Gastrocnemius medialis (tissue), 4 donors: Measurements from ENCODE around the gene UQCRH. TPM values are rescaled to one million over a fixed set of nuclear protein-coding genes. Genes with fewer than 3 reads are reported as not detected.
"Not testable (repeated sequence)": the region's sequence is repeated elsewhere in the genome, so short reads cannot be mapped to it uniquely, and the experiment has no call there.

Experiments used
- ATAC-seq, 2 donors: fragments of 150-250 bp; one replicate each; pipeline ENCODE4 v1.9.1; 2016
- DNase-seq, 2 donors: peaks; one replicate each; pipeline ENCODE4 v3.0.0-alpha.2; 2019
- H3K27ac ChIP-seq, 4 donors: fragments of 200-600 bp; sonication (generic); 1 replicate in 1 of 4; 2 replicates in 3 of 4; pipeline ENCODE4 v1.5.1; 2016 to 2018; ENCODE audit warnings: mild to moderate bottlenecking in 2 of 4, moderate library complexity in 1 of 4
- H3K27me3 ChIP-seq, 3 donors: fragments of 200-600 bp; sonication (generic) in 2 of 3; 1 replicate in 1 of 3; 2 replicates in 2 of 3; pipeline versions ENCODE4 v1.5.1 to v1.6.0; 2016 to 2019; ENCODE audit warnings: mild to moderate bottlenecking in 1 of 3, moderate library complexity in 1 of 3
- H3K36me3 ChIP-seq, 2 donors: fragments of 200-600 bp; sonication (generic) in 1 of 2; one replicate each; pipeline ENCODE4 v1.5.1; 2017 to 2018
- H3K4me1 ChIP-seq, 2 donors: fragments of 200-600 bp; sonication (generic) in 1 of 2; one replicate each; pipeline ENCODE4 v1.5.1; 2016 to 2017; ENCODE audit warnings: mild to moderate bottlenecking in 2 of 2
- H3K4me3 ChIP-seq, 4 donors: fragments of 200-600 bp; sonication (generic) in 3 of 4; 1 replicate in 1 of 4; 2 replicates in 3 of 4; pipeline ENCODE4 v1.5.1; 2016 to 2019; ENCODE audit warnings: mild to moderate bottlenecking in 2 of 4
- H3K9me3 ChIP-seq, 3 donors: fragments of 200-600 bp; sonication (generic) in 2 of 3; 1 replicate in 1 of 3; 2 replicates in 2 of 3; pipeline ENCODE4 v1.5.1; 2016 to 2019
- POLR2A ChIP-seq, 2 donors: fragments of 450-650 bp; IDR thresholded peaks; one replicate each; pipeline ENCODE4 v1.6.1; 2017; ENCODE audit warnings: antibody characterized with exemption in 2 of 2, mild to moderate bottlenecking in 2 of 2, moderate library complexity in 2 of 2
- in situ Hi-C, 4 donors: fragments of 200-750 bp; cut with MboI; loops; one replicate each; pipeline versions ENCODE4 v1.15.0 to v1.8.0; 2017; ENCODE audit warnings: low sequenced_read_pairs in 4 of 4
- intact Hi-C: fragments of 100-400 bp; cut with DNase I; formaldehyde crosslinking; loops from one replicate; pipeline ENCODE4 v1.15.1; 2023; ENCODE audit warnings: low total_unique reads
- total RNA-seq, 4 donors: library from RNA; depleted of rRNA; stranded (reverse); fragments of >200 nt; gene quantifications; one replicate each; pipeline versions ENCODE4 v1.1.0 to v1.2.3, GENCODE V29; 2016
- TF ChIP-seq, protein P1 (sequence below), 5 experiments: fragments of 450-650 bp in 3 of 5; fragments of 200-600 bp in 2 of 5; sonication (generic) in 2 of 5; IDR thresholded peaks in 4 of 5; conservative IDR thresholded peaks in 1 of 5; 1 replicate in 4 of 5; 2 replicates in 1 of 5; pipeline ENCODE4 v1.5.1; 2016 to 2019; ENCODE audit warnings: antibody characterized with exemption in 5 of 5, mild to moderate bottlenecking in 3 of 5, moderate library complexity in 3 of 5

The UQCRH gene
- total RNA-seq, 4 donors from 2014 or later, result 415 to 695 (median 493) TPM

DNA sequence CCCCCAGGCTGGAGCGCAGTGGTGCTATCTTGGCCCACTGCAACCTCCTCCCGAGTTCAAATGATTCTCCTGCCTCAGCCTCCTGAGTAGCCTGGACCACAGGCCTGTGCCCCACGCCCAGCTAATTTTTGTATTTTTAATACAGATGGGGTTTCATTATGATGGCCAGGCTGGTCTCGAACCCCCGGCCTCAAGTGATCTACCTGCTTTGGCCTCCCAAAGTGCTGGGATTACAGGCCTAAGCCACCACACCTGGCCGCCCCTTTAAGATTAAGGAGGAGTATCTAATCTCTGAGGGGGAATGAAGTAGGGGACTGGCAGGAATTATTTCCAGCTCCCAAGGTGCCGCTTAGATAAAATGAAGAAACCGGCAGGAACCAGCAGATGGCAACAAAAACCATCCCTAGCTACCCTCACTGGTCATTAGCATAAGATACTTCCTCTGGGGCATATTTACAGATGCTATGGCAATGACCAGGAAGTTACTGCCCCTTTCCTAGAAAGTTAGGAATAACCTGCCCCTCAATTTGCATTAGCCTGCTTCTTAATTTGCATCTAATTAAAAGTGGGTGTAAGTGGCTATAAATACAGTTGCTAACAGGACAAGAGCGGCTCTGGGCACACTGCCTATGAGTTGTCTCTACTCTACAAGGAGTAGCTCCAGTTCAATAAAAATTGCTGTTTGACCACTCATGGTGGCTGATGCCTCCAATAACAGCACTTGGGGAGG lies 30.0 kb downstream of the UQCRH start:
- Histone ChIP-seq H3K4me1 (no peaks in the 10 kb centered on the region), H3K36me3 (no peaks in the 10 kb centered on the region), H3K9me3 (no peaks in the 10 kb centered on the region), H3K27me3 (no peaks in the 10 kb centered on the region), H3K4me3 (no peak overlapping the region), H3K27ac (no peak overlapping the region)
- TF ChIP-seq, protein P1, sequence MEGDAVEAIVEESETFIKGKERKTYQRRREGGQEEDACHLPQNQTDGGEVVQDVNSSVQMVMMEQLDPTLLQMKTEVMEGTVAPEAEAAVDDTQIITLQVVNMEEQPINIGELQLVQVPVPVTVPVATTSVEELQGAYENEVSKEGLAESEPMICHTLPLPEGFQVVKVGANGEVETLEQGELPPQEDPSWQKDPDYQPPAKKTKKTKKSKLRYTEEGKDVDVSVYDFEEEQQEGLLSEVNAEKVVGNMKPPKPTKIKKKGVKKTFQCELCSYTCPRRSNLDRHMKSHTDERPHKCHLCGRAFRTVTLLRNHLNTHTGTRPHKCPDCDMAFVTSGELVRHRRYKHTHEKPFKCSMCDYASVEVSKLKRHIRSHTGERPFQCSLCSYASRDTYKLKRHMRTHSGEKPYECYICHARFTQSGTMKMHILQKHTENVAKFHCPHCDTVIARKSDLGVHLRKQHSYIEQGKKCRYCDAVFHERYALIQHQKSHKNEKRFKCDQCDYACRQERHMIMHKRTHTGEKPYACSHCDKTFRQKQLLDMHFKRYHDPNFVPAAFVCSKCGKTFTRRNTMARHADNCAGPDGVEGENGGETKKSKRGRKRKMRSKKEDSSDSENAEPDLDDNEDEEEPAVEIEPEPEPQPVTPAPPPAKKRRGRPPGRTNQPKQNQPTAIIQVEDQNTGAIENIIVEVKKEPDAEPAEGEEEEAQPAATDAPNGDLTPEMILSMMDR (IDR thresholded peaks at IDR 0.05 in 4 of 5, conservative IDR thresholded peaks at IDR 0.05 in 1 of 5), result no peak
- no peak for TF ChIP-seq POLR2A (IDR thresholded peaks at IDR 0.05)
- in situ Hi-C loops (no loop called here), intact Hi-C loops (no loop called here)
- ATAC-seq, result no peak
- no peak for DNase-seq

DNA sequence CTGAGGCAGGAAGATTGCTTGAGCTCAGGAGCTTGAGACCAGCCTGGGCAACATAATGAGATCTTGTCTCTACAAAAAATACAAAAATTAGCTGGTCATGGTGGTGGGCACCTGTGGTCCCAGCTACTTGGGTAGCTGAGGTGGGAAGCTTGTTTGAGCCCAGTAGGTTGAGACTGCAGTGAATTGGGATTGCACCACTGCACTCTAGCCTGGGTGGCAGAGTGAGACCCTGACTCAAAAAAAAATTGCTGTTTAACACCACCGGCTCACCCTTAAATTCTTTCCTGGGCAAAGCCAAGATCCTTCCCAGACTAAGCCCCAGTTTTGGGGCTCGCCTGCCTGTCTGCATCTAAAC lies 30.5 kb downstream of the UQCRH start:
- intact Hi-C loops (no loop called here), in situ Hi-C loops (no loop called here)
- no peak overlapping the region for H3K27ac ChIP-seq
- no peaks in the 10 kb centered on the region for H3K9me3 ChIP-seq
- DNase-seq (no peak), ATAC-seq (no peak)
- H3K4me1 ChIP-seq, result no peaks in the 10 kb centered on the region
- H3K36me3 ChIP-seq, result no peaks in the 10 kb centered on the region
- no peaks in the 10 kb centered on the region for H3K27me3 ChIP-seq
- TF ChIP-seq, protein P1 (IDR thresholded peaks at IDR 0.05 in 4 of 5, conservative IDR thresholded peaks at IDR 0.05 in 1 of 5), result no peak
- TF ChIP-seq POLR2A (IDR thresholded peaks at IDR 0.05), result no peak
- H3K4me3 ChIP-seq, result no peak overlapping the region

DNA sequence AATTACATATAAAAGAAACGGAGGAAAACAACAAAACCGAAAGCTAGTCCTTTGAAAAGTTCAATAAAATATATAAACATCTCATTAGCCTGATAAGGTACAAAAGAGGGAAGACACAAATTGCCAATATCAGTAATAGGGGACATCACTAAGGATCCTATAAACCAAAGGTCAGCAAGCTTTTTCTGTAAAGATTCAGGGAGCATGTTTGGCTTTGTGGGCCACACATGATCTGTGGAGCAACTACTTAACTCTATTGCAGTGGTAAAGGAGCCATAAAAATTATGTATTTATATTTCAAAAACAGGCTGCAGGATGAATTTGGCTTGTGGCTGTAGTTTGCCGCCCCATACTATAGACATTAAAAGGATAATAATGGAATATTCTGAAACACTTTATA lies 31.6 kb downstream of the UQCRH start:
- Histone ChIP-seq H3K9me3 (no peaks in the 10 kb centered on the region), H3K27me3 (no peaks in the 10 kb centered on the region), H3K27ac (no peak overlapping the region), H3K36me3 (no peaks in the 10 kb centered on the region), H3K4me1 (peaks cover 4 to 6% of the 10 kb centered on the region in 2 donors), H3K4me3 (no peak overlapping the region)
- no peak for TF ChIP-seq POLR2A (IDR thresholded peaks at IDR 0.05)
- TF ChIP-seq, protein P1 (IDR thresholded peaks at IDR 0.05 in 4 of 5, conservative IDR thresholded peaks at IDR 0.05 in 1 of 5), result no peak
- ATAC-seq (no peak), DNase-seq (no peak)
- intact Hi-C loops (no loop called here), in situ Hi-C loops (no loop called here)

DNA sequence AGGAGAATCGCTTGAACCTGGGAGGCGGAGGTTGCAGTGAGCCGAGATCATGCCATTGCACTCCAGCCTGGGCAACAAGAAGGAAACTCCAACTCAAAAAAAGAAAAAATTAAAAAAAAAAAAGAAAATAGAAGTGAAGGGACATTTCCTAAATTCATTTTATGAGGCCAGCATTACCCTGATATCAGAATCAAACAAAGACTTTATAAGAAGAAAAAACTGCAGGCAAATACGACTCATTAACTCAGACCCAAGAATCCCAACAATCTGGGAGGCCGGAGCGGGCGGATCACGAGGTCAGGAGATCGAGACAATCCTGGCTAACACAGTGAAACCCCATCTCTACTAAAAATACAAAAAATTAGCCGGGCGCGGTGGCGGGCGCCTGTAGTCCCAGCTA lies 33.9 kb downstream of the UQCRH start:
- H3K9me3 ChIP-seq, H3K27ac ChIP-seq, H3K27me3 ChIP-seq, DNase-seq, in situ Hi-C loops, H3K36me3 ChIP-seq, intact Hi-C loops, H3K4me3 ChIP-seq, ATAC-seq: not testable (repeated sequence)
- H3K4me1 ChIP-seq, result peaks cover 13 to 16% of the 10 kb centered on the region in 2 donors

DNA sequence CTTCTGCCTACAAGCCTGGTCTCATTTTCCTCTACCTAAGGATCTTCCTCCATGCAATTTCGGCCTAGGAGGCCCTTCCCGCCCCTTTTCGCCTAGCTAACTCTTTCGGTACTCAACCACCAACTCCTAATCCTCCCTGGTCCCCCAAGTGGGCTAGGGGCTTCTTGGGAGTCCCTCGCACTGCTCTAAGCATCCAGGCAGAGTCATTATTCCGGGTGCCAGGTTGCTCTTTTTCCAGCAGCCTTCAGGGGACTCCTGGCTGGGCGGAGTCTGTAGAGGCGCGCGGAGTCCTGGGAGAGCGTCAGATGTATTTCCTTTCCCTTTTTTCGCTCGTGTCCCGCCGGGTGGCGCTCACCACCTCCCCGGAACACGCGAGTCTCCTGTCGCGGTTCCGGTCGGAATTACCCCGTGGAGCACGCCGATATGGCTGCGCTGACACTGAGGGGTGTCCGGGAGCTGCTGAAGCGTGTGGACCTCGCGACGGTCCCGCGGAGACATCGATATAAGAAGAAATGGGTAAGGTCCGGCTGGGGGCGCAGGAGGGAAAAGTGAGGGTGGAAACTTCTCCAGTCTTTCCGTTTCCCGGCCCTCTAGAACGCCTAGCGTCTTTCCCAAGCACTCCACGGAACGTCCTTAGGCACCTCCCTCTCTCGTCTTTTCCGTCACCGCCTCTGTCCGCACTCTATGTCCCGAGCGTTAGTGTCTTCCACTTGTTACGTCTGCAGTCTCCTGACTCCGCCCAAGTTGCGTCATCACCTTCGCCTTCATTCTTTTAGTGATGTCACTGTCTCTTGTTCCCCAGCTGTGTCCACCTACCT lies 37.1 kb downstream of the UQCRH start, which contains the start of gene NSUN4:
TSS of gene NSUN4 (plus strand) at position 404 of the 818 bp plus-strand sequence. CDS start at position 424, 20 bp downstream.
- ATAC-seq, result peak; percentile 94 to 96
- H3K27ac ChIP-seq, result peak within 1 kb of the TSS; percentile 91 to 99 (median 94)
- DNase-seq, result peak; percentile 88 to 93

More for the DNA sequence above, 37.1 kb downstream of the UQCRH start, which contains the start of gene NSUN4:
- no peaks in the 10 kb centered on the region for H3K9me3 ChIP-seq
- peak within 1 kb of the TSS; percentile 66 to 83 (median 77) for H3K4me3 ChIP-seq
- peaks cover 0 to 17% of the 10 kb centered on the region in 2 donors for H3K36me3 ChIP-seq
- peak; percentile 86 to 89 for TF ChIP-seq POLR2A (IDR thresholded peaks at IDR 0.05)
- TF ChIP-seq, protein P1 (IDR thresholded peaks at IDR 0.05 in 4 of 5, conservative IDR thresholded peaks at IDR 0.05 in 1 of 5), result peak; percentile 51 to 73 (median 62)
- in situ Hi-C loops, result no loop called here
- intact Hi-C loops, result loop anchor here (1.0 to 5.0 kb wide), 4 partner anchors 8 to 94 kb away; partner anchors contain the start of genes LRRC41, RAD54L and UQCRH
- peaks cover 16 to 20% of the 10 kb centered on the region in 2 donors for H3K4me1 ChIP-seq
- no peaks in the 10 kb centered on the region for H3K27me3 ChIP-seq
